ENCODE results near the gene FOXC1. TPM values are rescaled to one million over a fixed set of nuclear protein-coding genes. Genes with fewer than 3 reads are reported as not detected.

FOXC1 gene
- total RNA-seq, 1 donor from 2014 or later = 84.4 TPM

DNA sequence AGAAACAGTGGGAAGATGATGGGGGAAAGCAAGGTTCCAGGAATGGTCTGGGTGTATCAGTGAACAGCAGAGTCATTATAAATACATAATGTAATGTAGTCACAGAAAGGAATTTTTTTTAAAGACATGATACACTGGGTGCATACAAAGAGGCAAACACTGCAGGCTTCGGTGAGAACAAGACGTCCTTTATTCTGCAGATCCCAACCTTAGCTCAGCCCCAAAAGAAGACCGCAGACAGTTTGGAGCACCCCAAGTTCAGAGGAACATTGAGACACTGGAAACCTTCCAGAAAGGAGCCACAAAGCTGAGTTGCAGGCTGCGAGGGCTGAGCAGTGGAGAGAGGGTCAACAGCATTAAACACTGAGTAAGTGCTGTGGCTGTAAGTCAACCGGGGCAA lies 30.6 kb upstream of the FOXC1 start:
- TF ChIP-seq, protein P1, sequence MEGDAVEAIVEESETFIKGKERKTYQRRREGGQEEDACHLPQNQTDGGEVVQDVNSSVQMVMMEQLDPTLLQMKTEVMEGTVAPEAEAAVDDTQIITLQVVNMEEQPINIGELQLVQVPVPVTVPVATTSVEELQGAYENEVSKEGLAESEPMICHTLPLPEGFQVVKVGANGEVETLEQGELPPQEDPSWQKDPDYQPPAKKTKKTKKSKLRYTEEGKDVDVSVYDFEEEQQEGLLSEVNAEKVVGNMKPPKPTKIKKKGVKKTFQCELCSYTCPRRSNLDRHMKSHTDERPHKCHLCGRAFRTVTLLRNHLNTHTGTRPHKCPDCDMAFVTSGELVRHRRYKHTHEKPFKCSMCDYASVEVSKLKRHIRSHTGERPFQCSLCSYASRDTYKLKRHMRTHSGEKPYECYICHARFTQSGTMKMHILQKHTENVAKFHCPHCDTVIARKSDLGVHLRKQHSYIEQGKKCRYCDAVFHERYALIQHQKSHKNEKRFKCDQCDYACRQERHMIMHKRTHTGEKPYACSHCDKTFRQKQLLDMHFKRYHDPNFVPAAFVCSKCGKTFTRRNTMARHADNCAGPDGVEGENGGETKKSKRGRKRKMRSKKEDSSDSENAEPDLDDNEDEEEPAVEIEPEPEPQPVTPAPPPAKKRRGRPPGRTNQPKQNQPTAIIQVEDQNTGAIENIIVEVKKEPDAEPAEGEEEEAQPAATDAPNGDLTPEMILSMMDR (IDR thresholded peaks at IDR 0.05) = no peak
- H3K4me3 Mint-ChIP-seq (ENCODE audit: unreplicated experiment) = no peak overlapping the region
- no peak for DNase-seq (ENCODE audit: low spot score)
- H3K36me3 Mint-ChIP-seq (ENCODE audit: low read depth) = peaks cover 2% of the 10 kb centered on the region
- peaks cover 2% of the 10 kb centered on the region for H3K27me3 Mint-ChIP-seq (ENCODE audit: low read depth)
- H3K9me3 Mint-ChIP-seq (ENCODE audit: low read depth) = peaks cover 7% of the 10 kb centered on the region
- H3K27ac Mint-ChIP-seq (ENCODE audit: unreplicated experiment) = no peak overlapping the region
- peaks cover 21% of the 10 kb centered on the region for H3K4me1 Mint-ChIP-seq (ENCODE audit: low read depth)

DNA sequence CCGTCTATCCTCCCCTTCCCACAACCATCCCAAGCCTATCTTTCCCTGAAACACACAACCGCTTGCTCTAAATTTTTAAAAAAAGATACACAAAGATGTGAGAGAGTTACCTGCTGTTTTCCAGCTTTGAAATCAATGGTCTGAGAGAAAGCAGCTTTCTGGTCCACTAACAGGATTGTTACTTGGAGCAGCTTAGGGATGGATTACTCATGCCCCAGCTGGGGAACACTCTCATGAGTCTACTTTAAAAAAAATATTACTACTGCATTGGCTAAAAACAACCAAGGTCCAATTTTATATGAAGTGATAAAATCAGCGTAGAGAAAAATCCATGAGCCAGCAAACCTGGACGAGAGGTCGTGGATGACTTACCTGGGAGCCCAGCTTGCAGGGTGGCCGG lies 29.6 kb upstream of the FOXC1 start:
- Mint-ChIP-seq H3K4me3 (ENCODE audit: unreplicated experiment) (no peak overlapping the region), H3K36me3 (ENCODE audit: low read depth) (peaks cover 2% of the 10 kb centered on the region), H3K9me3 (ENCODE audit: low read depth) (peaks cover 9% of the 10 kb centered on the region), H3K27ac (ENCODE audit: unreplicated experiment) (peak overlapping the region; percentile 45), H3K4me1 (ENCODE audit: low read depth) (peaks cover 15% of the 10 kb centered on the region), H3K27me3 (ENCODE audit: low read depth) (peaks cover 3% of the 10 kb centered on the region)
- DNase-seq (ENCODE audit: low spot score) = no peak
- TF ChIP-seq, protein P1 (IDR thresholded peaks at IDR 0.05) = no peak

DNA sequence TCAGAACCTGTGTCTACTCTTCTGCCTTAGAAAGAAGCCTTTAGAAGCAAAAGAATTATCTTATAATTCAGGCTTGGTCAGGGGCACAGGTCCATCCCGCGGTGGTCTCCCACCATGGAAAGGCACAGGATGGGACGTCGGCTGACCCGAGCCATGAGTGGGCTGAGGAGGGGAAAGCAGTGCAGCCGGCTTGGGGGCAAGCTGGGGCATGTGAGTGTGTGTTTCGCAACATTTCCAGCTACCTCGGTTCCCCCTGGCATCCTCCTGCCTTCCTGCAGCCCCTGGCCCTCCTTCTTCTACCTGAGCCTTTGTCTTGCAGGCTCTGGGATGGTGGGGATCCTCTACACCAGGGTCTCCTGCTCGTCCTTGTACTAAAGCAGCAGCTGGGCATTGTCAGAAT lies 29.1 kb upstream of the FOXC1 start:
- Mint-ChIP-seq H3K9me3 (ENCODE audit: low read depth) (peaks cover 9% of the 10 kb centered on the region), H3K4me1 (ENCODE audit: low read depth) (peaks cover 10% of the 10 kb centered on the region), H3K27ac (ENCODE audit: unreplicated experiment) (no peak overlapping the region), H3K4me3 (ENCODE audit: unreplicated experiment) (no peak overlapping the region), H3K36me3 (ENCODE audit: low read depth) (peaks cover 2% of the 10 kb centered on the region), H3K27me3 (ENCODE audit: low read depth) (peaks cover 5% of the 10 kb centered on the region)
- TF ChIP-seq, protein P1 (IDR thresholded peaks at IDR 0.05) = no peak
- no peak for DNase-seq (ENCODE audit: low spot score)

DNA sequence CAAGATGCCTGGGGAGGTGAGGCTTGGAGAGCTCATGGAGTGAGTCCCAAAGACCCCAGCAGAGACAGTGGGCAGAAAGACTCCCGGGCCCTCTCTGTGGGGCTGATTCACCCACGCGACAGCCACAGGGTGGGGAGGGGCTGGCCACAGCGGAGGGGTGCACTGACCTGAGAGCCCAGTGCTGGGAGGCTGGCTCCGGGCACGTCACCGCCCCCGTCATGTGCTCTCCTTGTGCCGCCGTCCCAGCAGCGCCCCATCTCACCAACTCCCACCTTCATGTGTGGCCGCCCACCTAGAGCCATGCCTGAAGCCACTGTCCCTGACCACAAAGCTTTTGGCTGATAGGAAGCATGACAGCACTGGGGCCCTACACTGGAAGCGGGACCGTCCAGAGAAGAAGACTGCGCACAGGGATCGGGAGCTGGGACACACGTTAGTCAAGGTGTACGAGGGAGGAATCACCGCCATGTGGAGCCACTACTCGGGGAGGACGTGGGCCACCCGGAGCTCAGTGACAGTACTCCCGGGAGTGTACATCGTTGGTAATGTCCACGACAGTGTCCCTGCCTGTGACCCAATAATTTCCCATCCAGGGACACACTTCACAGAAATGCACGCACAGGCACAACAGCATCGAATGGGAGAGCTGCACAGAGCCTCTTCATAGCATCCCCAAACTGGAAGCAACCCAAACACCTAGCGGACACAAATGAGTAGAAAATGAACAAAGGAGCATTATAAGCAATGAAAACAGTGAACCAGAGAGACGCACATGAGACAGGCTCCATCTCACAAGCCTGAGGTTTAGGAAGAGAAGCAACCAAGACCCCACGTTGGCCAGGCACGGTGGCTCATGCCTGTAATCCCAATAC lies 28.4 kb upstream of the FOXC1 start:
- H3K9me3 Mint-ChIP-seq (ENCODE audit: low read depth) = peaks cover 9% of the 10 kb centered on the region
- no peak overlapping the region for H3K4me3 Mint-ChIP-seq (ENCODE audit: unreplicated experiment)
- no peak overlapping the region for H3K27ac Mint-ChIP-seq (ENCODE audit: unreplicated experiment)
- H3K4me1 Mint-ChIP-seq (ENCODE audit: low read depth) = peaks cover 5% of the 10 kb centered on the region
- TF ChIP-seq, protein P1 (IDR thresholded peaks at IDR 0.05) = no peak
- H3K36me3 Mint-ChIP-seq (ENCODE audit: low read depth) = peaks cover 2% of the 10 kb centered on the region
- H3K27me3 Mint-ChIP-seq (ENCODE audit: low read depth) = peaks cover 5% of the 10 kb centered on the region
- no peak for DNase-seq (ENCODE audit: low spot score)

DNA sequence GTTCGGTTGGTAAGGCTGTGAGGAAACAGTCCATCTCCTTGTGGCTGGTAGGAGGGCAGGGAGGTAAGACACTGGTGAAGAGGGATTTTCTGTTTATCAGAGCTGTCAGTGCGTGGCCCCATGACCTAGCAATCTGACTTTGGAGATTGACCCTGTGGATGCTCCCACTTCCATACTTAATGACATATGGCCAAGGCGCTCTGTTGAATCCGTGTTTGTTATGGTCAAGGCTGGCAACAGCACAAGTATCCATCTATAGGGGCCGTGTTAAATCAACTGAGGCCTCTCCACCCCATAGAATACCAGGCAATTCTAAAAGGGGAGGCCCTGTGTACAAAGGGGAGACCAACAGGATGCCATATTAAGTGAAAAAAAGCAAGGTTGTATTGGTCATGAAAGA lies 25.6 kb upstream of the FOXC1 start:
- H3K36me3 Mint-ChIP-seq (ENCODE audit: low read depth) = peaks cover 2% of the 10 kb centered on the region
- peaks cover 5% of the 10 kb centered on the region for H3K27me3 Mint-ChIP-seq (ENCODE audit: low read depth)
- peaks cover 5% of the 10 kb centered on the region for H3K4me1 Mint-ChIP-seq (ENCODE audit: low read depth)
- no peak overlapping the region for H3K27ac Mint-ChIP-seq (ENCODE audit: unreplicated experiment)
- no peak overlapping the region for H3K4me3 Mint-ChIP-seq (ENCODE audit: unreplicated experiment)
- no peak for DNase-seq (ENCODE audit: low spot score)
- TF ChIP-seq, protein P1 (IDR thresholded peaks at IDR 0.05) = no peak
- H3K9me3 Mint-ChIP-seq (ENCODE audit: low read depth) = peaks cover 9% of the 10 kb centered on the region
